ENCODE results near the gene XRCC1. TPM values are rescaled to one million over a fixed set of nuclear protein-coding genes. Genes with fewer than 3 reads are reported as not detected.

Gene XRCC1
- total RNA-seq, 1 experiment from 2014 or later = 20.1 TPM

GRCh38 chr19:43540381-43540780, 34.9 kb downstream of the XRCC1 start:
- no peak for ATAC-seq
- in situ Hi-C loops (cut with HindIII; ENCODE audit: low pct_unique_long_range_greater_than_20kb, low sequenced_read_pairs) (no loop called here), intact Hi-C loops (cut with micrococcal nuclease; ENCODE audit: unreplicated experiment) (no loop called here)
- H3K27me3 ChIP-seq (ENCODE audit: control insufficient read depth, insufficient read depth, low read length) = no peaks in the 10 kb centered on the region
- no peaks in the 10 kb centered on the region for H3K36me3 ChIP-seq (ENCODE audit: control insufficient read depth, insufficient read depth, low read length)
- DNase-seq (ENCODE audit: low read depth, low spot score) = no peak
- TF ChIP-seq SIN3A (IDR thresholded peaks at IDR 0.05; ENCODE audit: borderline replicate concordance, insufficient read depth, low read depth, low read length) (no peak), CTCF (IDR thresholded peaks at IDR 0.05) (no peak), REST (IDR thresholded peaks at IDR 0.05; ENCODE audit: insufficient read depth in 1 of 2, low read depth in 2 of 2, low read length in 1 of 2) (no peak)
- ChIA-PET CTCF (no interaction called here), POLR2A (no interaction called here)
- H3K4me1 ChIP-seq (ENCODE audit: control insufficient read depth, insufficient read depth, low read length) = no peaks in the 10 kb centered on the region
- H3K27ac ChIP-seq (ENCODE audit: low read length) = no peak overlapping the region
- BruUV-seq (replicated peaks) = no TSS peak
- no peaks in the 10 kb centered on the region for H3K9me3 ChIP-seq (ENCODE audit: control insufficient read depth, insufficient read depth, low read depth, low read length)
- no peak overlapping the region for H3K4me3 ChIP-seq (ENCODE audit: low read depth in 2 of 2, low read length in 2 of 2)

DNA sequence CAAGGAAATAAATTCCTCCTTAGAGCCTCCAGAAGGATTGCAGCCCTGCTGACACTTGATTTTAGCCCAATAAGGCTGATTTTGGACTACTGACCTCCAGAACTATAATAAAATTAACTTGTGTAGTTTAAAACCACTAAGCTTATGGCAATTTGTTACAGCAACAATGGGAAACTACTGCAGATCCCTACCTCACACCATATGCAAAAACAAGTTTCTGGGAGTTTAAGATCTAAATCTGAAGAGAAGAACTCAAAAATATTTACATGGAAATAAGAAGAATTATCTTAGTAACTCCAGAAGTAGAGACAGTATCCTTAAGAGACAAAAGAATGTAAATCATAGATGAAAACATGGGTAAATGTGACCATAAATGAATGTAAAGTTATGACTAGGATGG, 36.4 kb downstream of the XRCC1 start:
- ATAC-seq = no peak
- H3K4me3 ChIP-seq (ENCODE audit: low read depth in 2 of 2, low read length in 2 of 2) = no peak overlapping the region
- no peaks in the 10 kb centered on the region for H3K27me3 ChIP-seq (ENCODE audit: control insufficient read depth, insufficient read depth, low read length)
- no peaks in the 10 kb centered on the region for H3K4me1 ChIP-seq (ENCODE audit: control insufficient read depth, insufficient read depth, low read length)
- POLR2A ChIA-PET = no interaction called here
- no peaks in the 10 kb centered on the region for H3K36me3 ChIP-seq (ENCODE audit: control insufficient read depth, insufficient read depth, low read length)
- no peak for DNase-seq (ENCODE audit: low read depth, low spot score)
- in situ Hi-C loops (cut with HindIII; ENCODE audit: low pct_unique_long_range_greater_than_20kb, low sequenced_read_pairs) = no loop called here
- H3K9me3 ChIP-seq (ENCODE audit: control insufficient read depth, insufficient read depth, low read depth, low read length) = no peaks in the 10 kb centered on the region
- BruUV-seq (replicated peaks) = no TSS peak
- CTCF ChIA-PET = no interaction called here
- H3K27ac ChIP-seq (ENCODE audit: low read length) = no peak overlapping the region
- TF ChIP-seq SIN3A (IDR thresholded peaks at IDR 0.05; ENCODE audit: borderline replicate concordance, insufficient read depth, low read depth, low read length) = no peak
- TF ChIP-seq CTCF (IDR thresholded peaks at IDR 0.05) = no peak
- TF ChIP-seq TCF7L2 (IDR thresholded peaks at IDR 0.05; ENCODE audit: low read depth, low read length) = no peak
- TF ChIP-seq POLR2AphosphoS5 (IDR thresholded peaks at IDR 0.05; ENCODE audit: low read depth, low read length) = no peak
- TF ChIP-seq REST (IDR thresholded peaks at IDR 0.05; ENCODE audit: insufficient read depth in 1 of 2, low read depth in 2 of 2, low read length in 1 of 2) = no peak
- intact Hi-C loops (cut with micrococcal nuclease; ENCODE audit: unreplicated experiment) = no loop called here
